Glomerular visceral epithelial cell (primary cell): ENCODE results near the gene TRAPPC4.

Experiments
- DNase-seq: peaks from one replicate; pipeline ENCODE4 v3.0.0-alpha.2; 2016; ENCODE audit errors: extremely low spot score

Gene TRAPPC4

GRCh38 chr11:119067371-119068222, 49.0 kb downstream of the TRAPPC4 start, which contains the start of gene VPS11:
Gene VPS11 (plus strand): TSS chr11:119067818. CDS start chr11:119067824, 6 bp downstream.
- peak; percentile 96 for DNase-seq
